H1 (cell line): Measurements from ENCODE around the gene TMEM134. TPM values are rescaled to one million over a fixed set of nuclear protein-coding genes. Genes with fewer than 3 reads are reported as not detected.

Experiments
- CTCF ChIA-PET: fragments of 300-600 bp; sonication (Branson Sonifier 250); formaldehyde crosslinking; loops from one replicate; lab custom pipeline; 2021; ENCODE audit not compliant: partially characterized antibody; lab: Charles Lee
- POLR2A ChIA-PET: fragments of 300-600 bp; sonication (Branson Sonifier 250); formaldehyde crosslinking; loops from one replicate; lab custom pipeline; 2021; ENCODE audit warnings: inconsistent platforms; ENCODE audit not compliant: partially characterized antibody; lab: Charles Lee
- DNase-seq, 2 experiments: peaks; one replicate each; pipeline versions ENCODE4 v3.0.0 to v3.0.0-alpha.2; 2010 to 2022; ENCODE audit warnings: low spot score in 2 of 2, low read depth in 1 of 2, mixed read lengths in 1 of 2
- FAIRE-seq: peaks from 2 replicates; lab custom pipeline; 2011; peaks lifted over from hg19 to GRCh38; lab: Jason Lieb, UNC
- H2AFZ ChIP-seq: 2 replicates; pipeline ENCODE4 v1.8.1; 2012; ENCODE audit warnings: low read length, inconsistent platforms
- H2AK5ac ChIP-seq: 2 replicates; pipeline ENCODE4 v1.6.1; 2013; ENCODE audit warnings: low read depth, low read length
- H2BK120ac ChIP-seq: replicated peaks from 2 replicates; pipeline ENCODE3; 2013; ENCODE audit warnings: low read depth, low read length, inconsistent platforms
- H2BK12ac ChIP-seq: 2 replicates; pipeline ENCODE4 v1.6.1; 2013; ENCODE audit warnings: low read depth, low read length
- H2BK15ac ChIP-seq: 2 replicates; pipeline ENCODE4 v1.6.1; 2013; ENCODE audit warnings: low read length
- H2BK20ac ChIP-seq: 2 replicates; pipeline ENCODE4 v1.6.1; 2013; ENCODE audit warnings: low read length
- H2BK5ac ChIP-seq: 2 replicates; pipeline ENCODE4 v1.6.1; 2013; ENCODE audit warnings: low read depth, low read length
- H3K14ac ChIP-seq: 2 replicates; pipeline ENCODE4 v1.6.1; 2013; ENCODE audit warnings: inconsistent platforms; ENCODE audit not compliant: insufficient read length
- H3K18ac ChIP-seq: 2 replicates; pipeline ENCODE4 v1.6.1; 2013; ENCODE audit warnings: low read length; ENCODE audit errors: extremely low read depth
- H3K23ac ChIP-seq: 2 replicates; pipeline ENCODE4 v1.6.1; 2013; ENCODE audit warnings: inconsistent platforms; ENCODE audit not compliant: insufficient read length
- H3K23me2 ChIP-seq: 2 replicates; pipeline ENCODE4 v1.6.1; 2013; ENCODE audit warnings: low read depth, low read length
- H3K27ac ChIP-seq: 2 replicates; pipeline ENCODE4 v1.6.1; 2011; ENCODE audit warnings: low read depth, low read length, inconsistent platforms
- H3K27me3 ChIP-seq, 4 experiments: replicated peaks in 1 of 4; 1 replicate in 1 of 4; 2 replicates in 3 of 4; pipeline versions ENCODE4 v1.6.1 to v1.8.1; 2011 to 2013; ENCODE audit warnings: low read length in 3 of 4, mild to moderate bottlenecking in 3 of 4, inconsistent platforms in 2 of 4, mixed read lengths in 2 of 4, moderate library complexity in 1 of 4; ENCODE audit not compliant: control insufficient read depth in 3 of 4, insufficient read depth in 3 of 4; ENCODE audit errors: extremely low read depth in 1 of 4
- H3K36me3 ChIP-seq, 4 experiments: 2 replicates each; pipeline versions ENCODE4 v1.6.1 to v1.8.1; 2011 to 2013; ENCODE audit warnings: mild to moderate bottlenecking in 4 of 4, low read length in 3 of 4, moderate library complexity in 2 of 4, control low read depth in 1 of 4, inconsistent platforms in 1 of 4; ENCODE audit not compliant: insufficient read depth in 4 of 4, control insufficient read depth in 2 of 4
- H3K4ac ChIP-seq: replicated peaks from 2 replicates; pipeline ENCODE3; 2013; ENCODE audit warnings: low read length, low read depth, mixed read lengths, inconsistent platforms; ENCODE audit not compliant: insufficient read length
- H3K4me1 ChIP-seq, 4 experiments: replicated peaks in 1 of 4; 1 replicate in 1 of 4; 2 replicates in 3 of 4; pipeline versions ENCODE4 v1.6.1 to v1.8.1; 2011 to 2013; ENCODE audit warnings: low read length in 3 of 4, inconsistent platforms in 2 of 4, mixed read lengths in 1 of 4; ENCODE audit not compliant: insufficient read depth in 4 of 4, control insufficient read depth in 3 of 4
- H3K4me2 ChIP-seq, 2 experiments: 2 replicates each; pipeline versions ENCODE4 v1.6.1 to v1.8.1; 2011 to 2013; ENCODE audit warnings: low read depth in 2 of 2, low read length in 2 of 2, control low read depth in 1 of 2, inconsistent platforms in 1 of 2, mild to moderate bottlenecking in 1 of 2; ENCODE audit not compliant: insufficient read depth in 1 of 2
- H3K4me3 ChIP-seq, 4 experiments: fragments of 200-600, 300-600 bp in 1 of 4; sonication (generic), shearing (Covaris generic), sonication (Bioruptor Twin) in 1 of 4; 2 replicates each; pipeline versions ENCODE4 v1.5.1 to v1.8.1; 2011 to 2016; ENCODE audit warnings: low read length in 4 of 4, low read depth in 3 of 4, control low read depth in 2 of 4, inconsistent platforms in 2 of 4, mild to moderate bottlenecking in 2 of 4, mixed read lengths in 1 of 4, moderate library complexity in 1 of 4; ENCODE audit not compliant: insufficient read depth in 2 of 4; ENCODE audit errors: extremely low read depth in 1 of 4
- H3K56ac ChIP-seq: replicated peaks from 2 replicates; pipeline ENCODE3; 2013; ENCODE audit warnings: low read depth, mild to moderate bottlenecking, mixed read lengths, low read length, inconsistent platforms; ENCODE audit not compliant: insufficient read length
- H3K79me1 ChIP-seq: 2 replicates; pipeline ENCODE4 v1.6.1; 2013; ENCODE audit warnings: low read depth, low read length, control low read depth
- H3K79me2 ChIP-seq, 2 experiments: 2 replicates each; pipeline versions ENCODE4 v1.6.1 to v1.8.1; 2012 to 2013; ENCODE audit warnings: low read length in 2 of 2, mild to moderate bottlenecking in 2 of 2, inconsistent platforms in 1 of 2; ENCODE audit not compliant: insufficient read depth in 2 of 2, control insufficient read depth in 1 of 2
- H3K9ac ChIP-seq, 4 experiments: replicated peaks in 1 of 4; 1 replicate in 1 of 4; 2 replicates in 3 of 4; pipeline versions ENCODE4 v1.6.1 to v1.8.1; 2011 to 2013; ENCODE audit warnings: low read depth in 3 of 4, low read length in 3 of 4, control low read depth in 2 of 4, mild to moderate bottlenecking in 2 of 4, moderate library complexity in 2 of 4, inconsistent platforms in 1 of 4; ENCODE audit errors: extremely low read depth in 1 of 4
- H3K9me3 ChIP-seq, 2 experiments: 2 replicates each; pipeline versions ENCODE4 v1.6.1 to v1.8.1; 2012 to 2013; ENCODE audit warnings: mild to moderate bottlenecking in 2 of 2, moderate library complexity in 2 of 2, control low read depth in 1 of 2, inconsistent platforms in 1 of 2, low read depth in 1 of 2, low read length in 1 of 2, mixed read lengths in 1 of 2; ENCODE audit not compliant: insufficient read depth in 2 of 2
- H4K20me1 ChIP-seq, 2 experiments: replicated peaks in 1 of 2; 2 replicates each; pipeline versions ENCODE3 to v1.8.1; 2011 to 2013; ENCODE audit warnings: inconsistent platforms in 2 of 2, low read length in 2 of 2, mild to moderate bottlenecking in 1 of 2; ENCODE audit not compliant: insufficient read depth in 2 of 2, control insufficient read depth in 1 of 2
- H4K5ac ChIP-seq: 2 replicates; pipeline ENCODE4 v1.6.1; 2013; ENCODE audit warnings: low read length, low read depth, mixed read lengths, inconsistent platforms; ENCODE audit not compliant: insufficient read length
- H4K8ac ChIP-seq: 2 replicates; pipeline ENCODE4 v1.8.0; 2013; ENCODE audit warnings: mild to moderate bottlenecking, moderate library complexity, low read length, inconsistent platforms; ENCODE audit not compliant: insufficient read depth; ENCODE audit errors: extremely low read depth
- H4K91ac ChIP-seq: replicated peaks from 2 replicates; pipeline ENCODE3; 2013; ENCODE audit warnings: low read length, mixed read lengths, inconsistent platforms; ENCODE audit not compliant: insufficient read length
- CHD2 ChIP-seq: IDR thresholded peaks from 2 replicates; pipeline ENCODE4 v1.6.1; 2012; ENCODE audit warnings: low read length, improper control_type of control experiment
- RXRA ChIP-seq: IDR thresholded peaks from 2 replicates; pipeline ENCODE4 v1.6.1; 2011; ENCODE audit warnings: low read depth, mild to moderate bottlenecking, low read length, moderate library complexity; ENCODE audit not compliant: insufficient read depth
- SUZ12 ChIP-seq: fragments of 200-600 bp; sonication (generic); IDR thresholded peaks from 2 replicates; pipeline ENCODE4 v1.6.1; 2012; ENCODE audit warnings: mild to moderate bottlenecking, inconsistent platforms, low read length, moderate library complexity, mixed read lengths
- TEAD4 ChIP-seq: IDR thresholded peaks from 2 replicates; pipeline ENCODE4 v1.6.1; 2012; ENCODE audit warnings: low read depth, low read length, inconsistent platforms, mixed read lengths
- YY1 ChIP-seq: IDR thresholded peaks from 2 replicates; pipeline ENCODE4 v1.6.1; 2011; ENCODE audit warnings: low read depth, mild to moderate bottlenecking, low read length
- ZNF274 ChIP-seq: IDR thresholded peaks from 2 replicates; pipeline ENCODE4 v1.7.0; 2012; ENCODE audit warnings: low read length, borderline replicate concordance; ENCODE audit errors: extremely low read depth
- WGBS, 2 experiments: shearing (Covaris generic) in 1 of 2; methylation state at CpG; one replicate each; pipeline versions ENCODE4 v1.1.6 to v1.1.7; 2013 to 2015; ENCODE audit warnings: low lambda C conversion rate in 2 of 2, mixed read lengths in 2 of 2, inconsistent platforms in 1 of 2, low coverage in 1 of 2, missing lambda C conversion rate in 1 of 2; ENCODE audit not compliant: insufficient replicate concordance in 2 of 2, insufficient coverage in 1 of 2, insufficient read length in 1 of 2; ENCODE audit errors: extremely low coverage in 1 of 2, missing lambda C conversion rate in 1 of 2; 5-methylcytosine and 5-hydroxymethylcytosine counted together
- polyA plus RNA-seq, 7 experiments: library from polyadenylated mRNA; depleted of rRNA in 3 of 7; stranded (reverse) in 5 of 7; unstranded in 2 of 7; fragments of >200 nt in 5 of 7; fragments of 200-250 nt in 2 of 7; gene quantifications; 1 replicate in 5 of 7; 2 replicates in 1 of 7; 4 replicates in 1 of 7; pipeline versions ENCODE4 v1.2.1 to v1.2.3, GENCODE V29; 2011 to 2013; ENCODE audit warnings: missing spikeins in 2 of 7, mixed read lengths in 2 of 7
- total RNA-seq: library from RNA; stranded (reverse); fragmentation: NEBNext Ultra II Directional; extraction: Animal tissue kit (Norgen Biotek cat#: 25700); gene quantifications from 2 replicates; pipeline ENCODE4 v1.2.1, GENCODE V29; 2021

Gene TMEM134
- total and polyA plus RNA-seq, 2 of the 8 experiments (the other 6 are each of a cell fraction or from before 2014, with no cell fraction given), result 32.4 to 229 TPM

- Histone ChIP-seq H3K23me2 (no peaks in the 10 kb centered on the region), H3K56ac (no peak within 1 kb of the TSS), H3K18ac (peak within 1 kb of the TSS; percentile 13), H2AFZ (no peak within 1 kb of the TSS), H4K8ac (peak within 1 kb of the TSS; percentile 51; the same call in 1 of the 2 replicates), H3K23ac (no peak within 1 kb of the TSS), H3K4me1 (peaks cover 0 to 18% (median 14%) of the 10 kb centered on the region in 4 experiments; a peak in 6 of 7 replicates), H3K9ac (no peak within 1 kb of the TSS; a peak in 1 of 7 replicates), H3K79me2 (no peaks in the 10 kb centered on the region), H2AK5ac (peak within 1 kb of the TSS; percentile 82; the same call in 1 of the 2 replicates), H3K14ac (no peak within 1 kb of the TSS), H2BK5ac (peak within 1 kb of the TSS; percentile 87), H2BK12ac (0 out of 2 replicates have a peak within 1 kb of the TSS, but pooled peaks have one; percentile 33), H3K27me3 (no peaks in the 10 kb centered on the region), H3K4me3 (peak within 1 kb of the TSS in 1 of 4 experiments; percentile 26; a peak in 1 of 8 replicates), H4K91ac (peak within 1 kb of the TSS; percentile 88), H3K79me1 (no peaks in the 10 kb centered on the region), H3K4ac (no peak within 1 kb of the TSS), H3K27ac (peak within 1 kb of the TSS; percentile 80; the same call in 1 of the 2 replicates), H3K9me3 (no peaks in the 10 kb centered on the region), H2BK15ac (0 out of 2 replicates have a peak within 1 kb of the TSS, but pooled peaks have one; percentile 46), H4K20me1 (peaks cover 2 to 26% of the 10 kb centered on the region in 2 experiments), H3K4me2 (peak within 1 kb of the TSS; percentile 5 to 62; a peak in 3 of 4 replicates), H2BK20ac (0 out of 2 replicates have a peak within 1 kb of the TSS, but pooled peaks have one; percentile 7), H2BK120ac (no peak within 1 kb of the TSS), H4K5ac (peak within 1 kb of the TSS; percentile 57), H3K36me3 (peaks cover 8 to 34% (median 18%) of the 10 kb centered on the region in 4 experiments)
- no peak for FAIRE-seq
- WGBS, 2 experiments, result 83% methylated on average over 13 of the region's 26 CpGs; no CpG with 5 or more reads in 1 of the 2 experiments
- ChIA-PET CTCF (interaction anchor here (0.6 to 1.8 kb wide), 6 partner anchors 19 to 55 kb away, joined by 3 to 5 read pairs (median 3); no protein-coding TSS in a partner anchor), POLR2A (interaction anchor here (1.0 to 12.5 kb wide), 20 partner anchors 9 to 84 kb away, joined by 3 to 104 read pairs (median 6); partner anchors contain the start of genes CABP4, CARNS1, GPR152 and PPP1CA)
- DNase-seq, result peak in 1 of 2 experiments; percentile 38
- TF ChIP-seq ZNF274 (no peak), RXRA (no peak), TEAD4 (peak; percentile 16; the same call in 1 of the 2 replicates), SUZ12 (no peak), CHD2 (no peak), YY1 (no peak)
Measured at GRCh38 chr11:67437082-67437808, 31.8 kb downstream of the TMEM134 start, which contains the start of gene PTPRCAP. Gene PTPRCAP (minus strand): TSS chr11:67437682. CDS start chr11:67437619, 63 bp downstream.
